Upper lobe of left lung (tissue), 4 donors: Measurements from ENCODE around the gene ZNF407.

Experiments used
- POLR2A ChIP-seq, 4 donors: fragments of 450-650 bp; IDR thresholded peaks; one replicate each; pipeline ENCODE4 v1.5.1; 2016 to 2017; ENCODE audit warnings: antibody characterized with exemption in 4 of 4, mild to moderate bottlenecking in 2 of 4
- TF ChIP-seq, protein P1 (sequence below), 6 experiments: fragments of 450-650 bp in 4 of 6; fragments of 200-600 bp in 2 of 6; sonication (generic) in 2 of 6; IDR thresholded peaks; one replicate each; pipeline ENCODE4 v1.5.1; 2016 to 2019; ENCODE audit warnings: antibody characterized with exemption in 6 of 6

- TF ChIP-seq, protein P1, sequence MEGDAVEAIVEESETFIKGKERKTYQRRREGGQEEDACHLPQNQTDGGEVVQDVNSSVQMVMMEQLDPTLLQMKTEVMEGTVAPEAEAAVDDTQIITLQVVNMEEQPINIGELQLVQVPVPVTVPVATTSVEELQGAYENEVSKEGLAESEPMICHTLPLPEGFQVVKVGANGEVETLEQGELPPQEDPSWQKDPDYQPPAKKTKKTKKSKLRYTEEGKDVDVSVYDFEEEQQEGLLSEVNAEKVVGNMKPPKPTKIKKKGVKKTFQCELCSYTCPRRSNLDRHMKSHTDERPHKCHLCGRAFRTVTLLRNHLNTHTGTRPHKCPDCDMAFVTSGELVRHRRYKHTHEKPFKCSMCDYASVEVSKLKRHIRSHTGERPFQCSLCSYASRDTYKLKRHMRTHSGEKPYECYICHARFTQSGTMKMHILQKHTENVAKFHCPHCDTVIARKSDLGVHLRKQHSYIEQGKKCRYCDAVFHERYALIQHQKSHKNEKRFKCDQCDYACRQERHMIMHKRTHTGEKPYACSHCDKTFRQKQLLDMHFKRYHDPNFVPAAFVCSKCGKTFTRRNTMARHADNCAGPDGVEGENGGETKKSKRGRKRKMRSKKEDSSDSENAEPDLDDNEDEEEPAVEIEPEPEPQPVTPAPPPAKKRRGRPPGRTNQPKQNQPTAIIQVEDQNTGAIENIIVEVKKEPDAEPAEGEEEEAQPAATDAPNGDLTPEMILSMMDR (IDR thresholded peaks at IDR 0.05): no peak
- TF ChIP-seq POLR2A (IDR thresholded peaks at IDR 0.05): no peak
These were observed 34.6 kb downstream of the ZNF407 start for GRCh38 chr18:74632351-74632679.
